Placental epithelial cell (primary cell): ENCODE results near the gene CCDC32. TPM values are rescaled to one million over a fixed set of nuclear protein-coding genes. Genes with fewer than 3 reads are reported as not detected.

Experiments
- small RNA-seq: library from RNA; depleted of rRNA; stranded (forward); fragments of <200 nt; gene quantifications from one replicate; pipeline ENCODE3, GENCODE V24; 2012
- total RNA-seq: library from RNA; depleted of rRNA; stranded (reverse); fragments of >200 nt; gene quantifications from 2 replicates; pipeline ENCODE4 v1.2.3, GENCODE V29; 2012

The CCDC32 gene, protein sequence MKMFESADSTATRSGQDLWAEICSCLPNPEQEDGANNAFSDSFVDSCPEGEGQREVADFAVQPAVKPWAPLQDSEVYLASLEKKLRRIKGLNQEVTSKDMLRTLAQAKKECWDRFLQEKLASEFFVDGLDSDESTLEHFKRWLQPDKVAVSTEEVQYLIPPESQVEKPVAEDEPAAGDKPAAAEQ
- 20.0 and 38.9 TPM in 2 replicates for total RNA-seq

DNA sequence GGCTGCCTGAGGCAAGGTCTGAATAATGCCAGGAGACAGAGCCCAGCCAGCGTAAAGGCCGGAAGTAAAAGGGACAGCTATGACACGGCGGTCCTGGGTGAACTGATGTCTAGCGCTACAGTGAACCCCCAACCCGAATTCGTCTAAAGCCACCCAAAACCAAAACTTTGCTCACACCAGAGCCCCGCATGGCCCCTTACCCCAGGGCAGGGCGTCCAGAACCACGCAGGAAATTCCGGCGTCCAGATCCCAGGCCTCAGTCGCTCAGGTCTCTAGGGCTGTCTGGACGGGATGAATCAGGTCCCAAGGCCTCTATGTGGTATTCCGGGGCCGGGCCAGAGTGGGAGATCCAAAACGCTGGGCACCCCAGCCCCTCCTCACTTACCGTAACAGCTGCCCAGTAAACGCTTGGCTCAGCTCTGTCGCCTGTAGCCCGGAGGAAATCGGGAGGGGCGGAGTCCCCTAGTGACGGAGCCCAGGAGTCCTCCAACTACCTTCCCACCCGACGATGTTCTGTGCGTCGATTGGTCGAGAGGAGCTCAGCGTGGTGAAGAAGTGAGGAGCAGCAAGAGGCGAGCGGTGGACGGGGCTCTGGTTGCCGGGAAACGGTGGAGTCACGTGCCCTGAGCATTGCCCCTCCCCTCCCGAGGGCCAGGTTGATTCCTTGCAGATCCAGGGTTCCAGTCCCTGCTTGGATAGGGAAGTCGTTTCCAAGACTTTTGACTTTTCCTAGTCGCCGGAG, at the start of gene CCDC32:
Gene CCDC32 (minus strand): TSS at position 452 of the 742 bp plus-strand sequence. CDS start 2,027 bp downstream, outside the sequence.

DNA sequence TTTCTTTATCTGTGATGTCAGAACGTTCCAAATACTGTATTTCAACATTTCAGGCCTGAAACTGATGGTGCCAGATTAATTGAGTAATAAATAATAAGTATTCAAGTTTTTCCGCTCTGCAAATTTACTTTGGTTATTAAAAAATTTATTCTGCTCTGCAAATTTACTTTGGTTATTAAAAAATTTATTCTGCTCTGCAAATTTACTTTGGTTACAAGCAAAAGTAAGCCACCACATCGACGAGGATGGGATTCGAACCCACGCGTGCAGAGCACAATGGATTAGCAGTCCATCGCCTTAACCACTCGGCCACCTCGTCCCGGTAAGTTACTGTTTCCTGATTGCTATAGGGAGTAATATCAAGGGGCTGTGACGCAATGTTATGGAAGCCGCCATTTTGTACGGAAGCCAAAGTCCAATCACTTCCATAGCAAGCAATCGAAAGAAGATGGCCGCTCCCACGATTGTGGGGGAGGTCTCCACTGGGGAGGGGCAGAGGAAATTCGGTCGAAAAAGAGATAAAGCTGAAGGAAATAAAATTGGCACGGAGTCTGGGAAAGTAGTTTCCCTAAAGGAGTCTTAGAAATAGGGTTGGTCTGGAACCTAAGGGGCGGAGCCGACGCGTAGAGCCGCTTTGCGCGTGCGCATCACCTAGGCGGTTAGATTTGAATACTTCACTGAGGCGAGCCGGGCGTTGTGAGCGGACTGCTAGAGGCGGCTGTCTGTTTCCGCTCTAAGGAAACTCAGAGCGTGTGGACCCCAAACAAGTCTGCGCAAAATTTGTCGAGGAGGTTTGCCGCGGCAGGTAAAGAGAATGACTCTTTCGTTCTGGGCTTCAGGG, 29.0 kb upstream of the CCDC32 start, which contains the start of gene KNL1:
Gene KNL1 (plus strand): TSS at position 662 of the 841 bp plus-strand sequence. CDS start 8,683 bp downstream, outside the sequence.

DNA sequence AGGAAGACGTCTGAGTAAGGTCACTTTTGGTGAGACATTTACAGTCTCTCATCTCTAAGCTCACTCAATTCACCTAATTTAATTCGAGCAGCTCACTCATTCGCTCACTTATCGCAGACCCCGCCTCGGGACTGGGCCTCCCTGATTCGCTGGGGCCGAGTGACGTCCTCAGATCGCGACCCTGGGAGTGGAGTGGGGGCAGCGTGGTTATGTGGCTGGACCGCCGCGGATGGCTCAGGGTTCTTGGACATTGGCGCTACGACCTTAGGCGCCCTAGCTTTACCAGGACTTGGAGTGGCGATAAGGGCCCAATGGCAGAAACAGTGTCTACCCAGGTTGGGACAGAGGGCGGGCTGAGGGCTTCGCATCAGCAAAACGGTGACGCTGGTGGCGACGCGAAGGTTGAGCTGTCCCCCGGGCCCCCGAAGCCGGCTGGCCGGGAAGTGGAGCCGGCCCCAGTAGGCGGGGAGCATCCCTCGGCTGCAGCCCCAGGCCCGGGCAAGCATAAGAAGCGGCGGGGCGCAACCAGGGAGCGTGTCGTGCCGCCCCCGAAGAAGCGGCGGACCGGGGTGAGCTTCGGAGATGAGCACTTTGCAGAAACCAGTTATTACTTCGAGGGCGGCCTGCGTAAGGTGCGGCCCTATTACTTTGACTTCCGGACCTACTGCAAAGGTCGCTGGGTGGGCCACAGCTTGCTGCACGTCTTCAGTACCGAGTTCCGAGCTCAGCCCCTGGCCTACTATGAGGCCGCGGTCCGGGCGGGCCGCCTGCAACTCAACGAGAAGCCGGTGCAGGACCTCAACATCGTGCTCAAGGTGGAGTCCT, 4.5 kb upstream of the CCDC32 start, which contains the start of gene RPUSD2:
Gene RPUSD2 (plus strand): TSS at position 171 of the 825 bp plus-strand sequence. CDS start 39 bp downstream, at position 210.

Small RNA genes within 50 kb of the gene (small RNA-seq; reads per million reads assigned to genes)
- gene RF00017 (not detected), gene RNU6-516P (not detected)

Other genes with a start within 250 kb of the CCDC32 start
- 6.7 and 9.1 TPM in 2 replicates for gene INAFM2, start 241.3 kb downstream of the CCDC32 start, total RNA-seq
- gene CCDC9B, start 224.1 kb downstream of the CCDC32 start, total RNA-seq = 23.6 and 34.8 TPM in 2 replicates
- gene PHGR1, start 214.0 kb downstream of the CCDC32 start, total RNA-seq = not detected in 2 replicates
- 0.39 and 2.2 TPM in 2 replicates for gene DISP2, start 206.8 kb downstream of the CCDC32 start, total RNA-seq
- 14.5 and 15.8 TPM in 2 replicates for gene KNSTRN, start 182.3 kb downstream of the CCDC32 start, total RNA-seq
- gene IVD, start 159.2 kb downstream of the CCDC32 start, total RNA-seq = 18.1 and 21.1 TPM in 2 replicates
- gene BAHD1, start 124.1 kb downstream of the CCDC32 start, total RNA-seq = 14.5 and 17.3 TPM in 2 replicates
- gene CHST14, start 94.1 kb downstream of the CCDC32 start, total RNA-seq = 18.5 and 20.4 TPM in 2 replicates
- gene RPUSD2, start 4.3 kb upstream of the CCDC32 start, total RNA-seq = 9.4 and 14.6 TPM in 2 replicates
- gene KNL1, start 29.2 kb upstream of the CCDC32 start, total RNA-seq = 3.9 and 10.8 TPM in 2 replicates
- 4.3 and 4.7 TPM in 2 replicates for gene RAD51, start 130.1 kb upstream of the CCDC32 start, total RNA-seq
- gene RMDN3, start 190.2 kb upstream of the CCDC32 start, total RNA-seq = 13.3 and 16.1 TPM in 2 replicates
- gene GCHFR, start 199.0 kb upstream of the CCDC32 start, total RNA-seq = 4.3 and 5.5 TPM in 2 replicates
- under 0.01 and 0.33 TPM in 2 replicates for gene C15orf62, start 204.9 kb upstream of the CCDC32 start, total RNA-seq
- gene ZFYVE19, start 242.0 kb upstream of the CCDC32 start, total RNA-seq = 27.5 and 29.2 TPM in 2 replicates
- 20.0 and 23.9 TPM in 2 replicates for gene DNAJC17, start 242.4 kb upstream of the CCDC32 start, total RNA-seq